Progenitor cell of endocrine pancreas (in vitro differentiated cells): ENCODE measurements around the gene IL1RN. TPM values are rescaled to one million over a fixed set of nuclear protein-coding genes. Genes with fewer than 3 reads are reported as not detected.

ENCODE experiments used
- DNase-seq: peaks from one replicate; pipeline ENCODE4 v3.0.0; 2021; ENCODE audit warnings: low spot score; ENCODE audit not compliant: unreplicated experiment
- H3K27ac Mint-ChIP-seq: 2 replicates; pipeline ENCODE4 v1.8.0; 2021; ENCODE audit warnings: mild to moderate bottlenecking, moderate library complexity, mixed read lengths
- H3K27me3 Mint-ChIP-seq: 2 replicates; pipeline ENCODE4 v1.8.0; 2021; ENCODE audit warnings: mixed read lengths
- H3K36me3 Mint-ChIP-seq: 2 replicates; pipeline ENCODE4 v1.8.0; 2022; ENCODE audit warnings: mixed read lengths; ENCODE audit not compliant: insufficient read depth
- H3K4me1 Mint-ChIP-seq: 2 replicates; pipeline ENCODE4 v1.8.0; 2021; ENCODE audit warnings: low read depth, mixed read lengths
- H3K4me3 Mint-ChIP-seq: 2 replicates; pipeline ENCODE4 v1.8.0; 2021; ENCODE audit warnings: low read depth, mild to moderate bottlenecking, moderate library complexity, mixed read lengths
- H3K9me3 Mint-ChIP-seq: 2 replicates; pipeline ENCODE4 v1.8.0; 2021; ENCODE audit warnings: low read depth, mixed read lengths
- total RNA-seq: library from RNA; stranded (reverse); gene quantifications from 2 replicates; pipeline ENCODE4 v1.2.1, GENCODE V29; 2021
- TF ChIP-seq, protein P1 (sequence below): fragments of 200-600 bp; sonication (generic); IDR thresholded peaks from one replicate; pipeline ENCODE4 v1.5.0; 2021; ENCODE audit warnings: antibody characterized with exemption, mild to moderate bottlenecking; ENCODE audit not compliant: unreplicated experiment

Gene IL1RN
- total RNA-seq, 1 donor from 2014 or later = not detected

GRCh38 chr2:113098041-113098440, 29.4 kb upstream of the IL1RN start:
- TF ChIP-seq, protein P1, sequence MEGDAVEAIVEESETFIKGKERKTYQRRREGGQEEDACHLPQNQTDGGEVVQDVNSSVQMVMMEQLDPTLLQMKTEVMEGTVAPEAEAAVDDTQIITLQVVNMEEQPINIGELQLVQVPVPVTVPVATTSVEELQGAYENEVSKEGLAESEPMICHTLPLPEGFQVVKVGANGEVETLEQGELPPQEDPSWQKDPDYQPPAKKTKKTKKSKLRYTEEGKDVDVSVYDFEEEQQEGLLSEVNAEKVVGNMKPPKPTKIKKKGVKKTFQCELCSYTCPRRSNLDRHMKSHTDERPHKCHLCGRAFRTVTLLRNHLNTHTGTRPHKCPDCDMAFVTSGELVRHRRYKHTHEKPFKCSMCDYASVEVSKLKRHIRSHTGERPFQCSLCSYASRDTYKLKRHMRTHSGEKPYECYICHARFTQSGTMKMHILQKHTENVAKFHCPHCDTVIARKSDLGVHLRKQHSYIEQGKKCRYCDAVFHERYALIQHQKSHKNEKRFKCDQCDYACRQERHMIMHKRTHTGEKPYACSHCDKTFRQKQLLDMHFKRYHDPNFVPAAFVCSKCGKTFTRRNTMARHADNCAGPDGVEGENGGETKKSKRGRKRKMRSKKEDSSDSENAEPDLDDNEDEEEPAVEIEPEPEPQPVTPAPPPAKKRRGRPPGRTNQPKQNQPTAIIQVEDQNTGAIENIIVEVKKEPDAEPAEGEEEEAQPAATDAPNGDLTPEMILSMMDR = no peak
- Mint-ChIP-seq H3K36me3 (no peaks in the 10 kb centered on the region), H3K4me1 (no peaks in the 10 kb centered on the region), H3K27ac (no peak overlapping the region), H3K27me3 (peaks cover 8% of the 10 kb centered on the region), H3K9me3 (peaks cover 30% of the 10 kb centered on the region), H3K4me3 (no peak overlapping the region)
- no peak for DNase-seq

- peaks cover 33% of the 10 kb centered on the region for H3K9me3 Mint-ChIP-seq
- no peak for DNase-seq
- H3K36me3 Mint-ChIP-seq = no peaks in the 10 kb centered on the region
- H3K27me3 Mint-ChIP-seq = peaks cover 12% of the 10 kb centered on the region
- H3K4me1 Mint-ChIP-seq = no peaks in the 10 kb centered on the region
- no peak overlapping the region for H3K27ac Mint-ChIP-seq
- H3K4me3 Mint-ChIP-seq = no peak overlapping the region
- TF ChIP-seq, protein P1 = no peak
These were observed 28.9 kb upstream of the IL1RN start for GRCh38 chr2:113098532-113098931.

DNA sequence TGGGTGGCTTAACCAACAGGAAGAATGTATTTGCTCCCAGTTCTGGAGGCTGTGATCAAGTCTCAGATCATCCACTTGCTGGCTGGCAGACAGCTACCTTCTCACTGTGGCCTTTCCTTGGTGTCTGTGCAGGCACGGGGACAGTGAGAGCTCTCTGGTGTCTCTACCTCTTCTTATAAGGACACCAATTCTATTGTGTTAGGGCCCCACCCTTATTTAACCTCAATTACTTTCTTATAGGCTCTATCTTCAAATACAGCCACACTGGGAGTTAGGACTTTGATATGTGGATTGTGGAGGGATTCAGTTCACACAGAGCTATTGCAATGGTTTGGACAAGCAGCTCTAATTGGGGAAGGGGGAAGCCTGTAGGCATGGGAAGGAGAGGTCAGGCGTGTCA, 25.3 kb upstream of the IL1RN start:
- no peaks in the 10 kb centered on the region for H3K36me3 Mint-ChIP-seq
- H3K27ac Mint-ChIP-seq = no peak overlapping the region
- H3K27me3 Mint-ChIP-seq = peaks cover 25% of the 10 kb centered on the region
- no peak for DNase-seq
- no peak overlapping the region for H3K4me3 Mint-ChIP-seq
- H3K9me3 Mint-ChIP-seq = peaks cover 19% of the 10 kb centered on the region
- H3K4me1 Mint-ChIP-seq = peaks cover 2% of the 10 kb centered on the region
- TF ChIP-seq, protein P1 = no peak

DNA sequence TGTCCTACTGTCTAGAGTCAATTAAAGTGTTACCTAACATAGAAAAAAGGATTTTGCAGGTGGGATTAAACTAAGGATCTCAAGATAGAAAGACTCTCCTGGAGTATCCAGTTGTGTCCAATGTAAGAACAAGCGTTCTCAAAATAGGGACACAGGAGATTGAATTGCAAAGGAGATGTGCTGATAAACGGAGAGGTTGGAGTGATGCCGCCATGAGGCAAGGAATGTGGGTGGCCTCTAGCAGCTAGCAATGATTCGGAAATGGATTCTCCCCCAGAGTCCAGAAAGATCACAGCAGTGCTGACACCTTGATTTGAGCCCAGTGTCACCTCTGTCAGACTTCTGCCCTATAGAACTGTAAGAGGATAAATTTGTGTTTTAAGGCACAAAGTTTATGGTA, 24.1 kb upstream of the IL1RN start:
- H3K27me3 Mint-ChIP-seq = peaks cover 26% of the 10 kb centered on the region
- no peak overlapping the region for H3K4me3 Mint-ChIP-seq
- H3K9me3 Mint-ChIP-seq = peaks cover 12% of the 10 kb centered on the region
- TF ChIP-seq, protein P1 = no peak
- peaks cover 2% of the 10 kb centered on the region for H3K4me1 Mint-ChIP-seq
- H3K36me3 Mint-ChIP-seq = no peaks in the 10 kb centered on the region
- no peak overlapping the region for H3K27ac Mint-ChIP-seq
- no peak for DNase-seq

DNA sequence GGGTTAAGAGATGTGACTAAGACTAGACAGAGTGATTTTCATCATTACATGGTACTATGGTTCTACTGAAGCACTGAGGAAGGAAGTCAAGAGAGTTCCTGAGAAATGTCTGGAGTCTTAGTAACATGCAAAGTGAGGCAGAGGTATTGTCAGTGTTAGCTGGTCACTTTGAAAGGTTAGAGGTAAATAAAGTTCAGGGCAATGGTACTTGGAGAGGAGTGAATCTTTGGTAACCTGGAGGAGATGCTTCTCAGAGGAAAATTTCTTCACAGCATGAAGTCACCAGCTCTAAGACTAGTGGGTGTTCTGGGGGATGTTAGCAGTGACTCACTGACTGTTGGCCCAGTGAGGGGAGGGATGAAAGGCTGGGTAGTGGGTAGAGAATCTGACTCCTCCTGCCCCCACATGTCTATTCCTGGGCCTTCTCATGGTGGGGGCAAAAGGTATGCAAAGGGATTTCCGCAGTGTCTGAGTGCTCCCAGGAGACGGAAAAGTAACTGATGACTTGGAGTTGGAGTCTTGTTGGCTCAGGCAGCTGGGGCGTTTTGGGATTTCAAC, 23.3 kb upstream of the IL1RN start:
- peaks cover 12% of the 10 kb centered on the region for H3K9me3 Mint-ChIP-seq
- TF ChIP-seq, protein P1 = no peak
- peaks cover 26% of the 10 kb centered on the region for H3K27me3 Mint-ChIP-seq
- peaks cover 2% of the 10 kb centered on the region for H3K4me1 Mint-ChIP-seq
- no peak for DNase-seq
- no peak overlapping the region for H3K27ac Mint-ChIP-seq
- no peaks in the 10 kb centered on the region for H3K36me3 Mint-ChIP-seq
- no peak overlapping the region for H3K4me3 Mint-ChIP-seq
